K562 (cell line): Measurements from ENCODE around the gene TRMT1. TPM values are rescaled to one million over a fixed set of nuclear protein-coding genes. Genes with fewer than 3 reads are reported as not detected.

Source experiments
- CEBPG ChIP-seq, 3 experiments: fragments of 200-800 bp in 1 of 3; sonication (Bioruptor generic) in 1 of 3; sonication (generic) in 1 of 3; formaldehyde crosslinking in 1 of 3; IDR thresholded peaks in 2 of 3; conservative IDR thresholded peaks in 1 of 3; 2 replicates each; pipeline versions ENCODE4 v1.6.1 to v1.8.0; 2016 to 2022; ENCODE audit warnings: missing compliant biosample characterization in 2 of 3, missing genetic modification characterization in 2 of 3, mild to moderate bottlenecking in 1 of 3, missing genetic modification reagents in 1 of 3
- EWSR1 ChIP-seq: fragments of 450-650 bp; IDR thresholded peaks from 2 replicates; pipeline ENCODE4 v1.6.1; 2018; ENCODE audit warnings: borderline replicate concordance, mild to moderate bottlenecking, low read depth, moderate library complexity; ENCODE audit not compliant: partially characterized antibody
- LARP7 ChIP-seq: fragments of 450-650 bp; IDR thresholded peaks from 2 replicates; pipeline ENCODE4 v1.6.1; 2016
- LEF1 ChIP-seq: fragments of 450-650 bp; IDR thresholded peaks from 2 replicates; pipeline ENCODE4 v1.6.1; 2016; ENCODE audit warnings: mild to moderate bottlenecking
- POLR2A ChIP-seq: fragments of 450-650 bp; conservative IDR thresholded peaks from 2 replicates; pipeline ENCODE4 v1.6.1; 2016
- PTBP1 ChIP-seq: fragments of 200-400 bp; formaldehyde crosslinking; IDR thresholded peaks from 2 replicates; pipeline ENCODE4 v1.6.1; 2017; ENCODE audit warnings: low read depth, low read length
- SLC30A9 ChIP-seq: fragments of 250-450 bp; sonication (Bioruptor Pico); IDR thresholded peaks from 2 replicates; pipeline ENCODE4 v1.8.0; 2022; ENCODE audit warnings: mild to moderate bottlenecking, moderate library complexity
- ZEB2 ChIP-seq: fragments of 450-650 bp; IDR thresholded peaks from 2 replicates; pipeline ENCODE4 v1.6.1; 2016
- ZNF431 ChIP-seq: sonication (generic); formaldehyde crosslinking; IDR thresholded peaks from 2 replicates; pipeline ENCODE4 v1.8.0; 2022; ENCODE audit warnings: mild to moderate bottlenecking, missing genetic modification reagents
- polyA plus RNA-seq, 8 experiments: library from polyadenylated mRNA; depleted of rRNA in 4 of 8; stranded (reverse) in 5 of 8; unstranded in 3 of 8; fragments of >200 nt; fragmentation: Nextera tagmentation in 2 of 8; fragmentation: Illumina TruSeq in 1 of 8; extraction: Ambion mirVana in 2 of 8; extraction: Trizol in 1 of 8; gene quantifications; 2 replicates each; pipeline versions ENCODE4 v1.2.1 to v1.2.3, GENCODE V29; 2011 to 2014; ENCODE audit warnings: inconsistent platforms in 1 of 8, missing spikeins in 1 of 8
- total RNA-seq, 7 experiments: library from RNA; depleted of rRNA in 6 of 7; stranded (reverse); fragments of >200 nt in 6 of 7; fragmentation: Illumina TruSeq in 2 of 7; extraction: Trizol in 2 of 7; gene quantifications; 2 replicates each; pipeline versions ENCODE4 v1.2.1 to v1.2.3, GENCODE V29; 2011 to 2021; ENCODE audit warnings: low replicate concordance in 1 of 7
- TF ChIP-seq, protein P1 (sequence below), 2 experiments: fragments of 450-650 bp; IDR thresholded peaks; 2 replicates each; pipeline ENCODE4 v1.6.1; 2016; ENCODE audit warnings: mild to moderate bottlenecking in 2 of 2, borderline replicate concordance in 1 of 2, low read depth in 1 of 2, moderate library complexity in 1 of 2
- TF ChIP-seq, protein P2 (sequence below): sonication (generic); formaldehyde crosslinking; IDR thresholded peaks from 2 replicates; pipeline ENCODE4 v1.9.0; 2022; ENCODE audit warnings: mild to moderate bottlenecking, missing genetic modification reagents
- TF ChIP-seq, protein P3 (sequence below): IDR thresholded peaks from 2 replicates; pipeline ENCODE4 v1.6.1; 2012; ENCODE audit warnings: low read depth, low read length, improper control_type of control experiment, borderline replicate concordance
- TF ChIP-seq, protein P4 (sequence below), 2 experiments: fragments of 450-650 bp; IDR thresholded peaks; 2 replicates each; pipeline ENCODE4 v1.6.1; 2016

The TRMT1 gene
- total and polyA plus RNA-seq, 9 of the 15 experiments (the other 6 are each of a cell fraction or from before 2014, with no cell fraction given), result 5.8 to 158 (median 54.3) TPM

DNA sequence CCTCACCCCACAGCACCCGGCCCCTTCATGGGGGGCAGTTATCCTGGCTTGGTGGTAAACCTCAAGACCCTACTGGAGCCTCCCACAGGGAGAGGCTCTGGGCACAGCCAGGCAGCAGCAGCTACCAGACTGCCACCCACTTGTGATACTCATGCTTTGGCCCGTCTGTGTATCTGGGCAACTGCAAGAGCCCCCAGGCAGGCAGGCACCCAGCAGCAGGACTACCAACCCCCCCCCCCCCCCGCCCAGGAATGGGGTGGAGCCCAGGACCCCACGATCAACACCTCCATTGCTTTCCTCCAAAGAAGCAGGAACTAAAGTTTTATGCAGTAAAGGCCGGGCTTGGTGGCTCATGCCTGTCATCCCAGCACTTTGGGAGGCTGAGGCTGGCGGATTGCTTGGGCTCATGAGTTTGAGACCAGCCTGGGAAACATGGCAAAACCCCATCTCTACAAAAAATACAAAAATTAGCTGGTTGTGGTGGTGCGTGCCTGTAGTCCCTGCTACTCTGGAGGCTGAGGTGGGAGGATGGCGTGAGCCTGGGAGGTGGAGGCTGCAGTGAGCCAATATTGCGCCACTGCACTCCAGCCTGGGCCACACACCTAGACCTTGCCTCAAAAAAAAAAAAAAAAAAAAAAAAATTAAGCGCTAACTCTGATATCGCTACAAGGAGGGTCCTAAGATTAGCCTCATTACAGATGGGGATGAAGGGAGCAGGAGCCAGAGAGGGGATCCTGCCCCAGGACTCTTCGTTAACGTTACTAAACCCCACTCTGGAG lies 12.8 kb downstream of the TRMT1 start (continued):
- TF ChIP-seq, protein P1, sequence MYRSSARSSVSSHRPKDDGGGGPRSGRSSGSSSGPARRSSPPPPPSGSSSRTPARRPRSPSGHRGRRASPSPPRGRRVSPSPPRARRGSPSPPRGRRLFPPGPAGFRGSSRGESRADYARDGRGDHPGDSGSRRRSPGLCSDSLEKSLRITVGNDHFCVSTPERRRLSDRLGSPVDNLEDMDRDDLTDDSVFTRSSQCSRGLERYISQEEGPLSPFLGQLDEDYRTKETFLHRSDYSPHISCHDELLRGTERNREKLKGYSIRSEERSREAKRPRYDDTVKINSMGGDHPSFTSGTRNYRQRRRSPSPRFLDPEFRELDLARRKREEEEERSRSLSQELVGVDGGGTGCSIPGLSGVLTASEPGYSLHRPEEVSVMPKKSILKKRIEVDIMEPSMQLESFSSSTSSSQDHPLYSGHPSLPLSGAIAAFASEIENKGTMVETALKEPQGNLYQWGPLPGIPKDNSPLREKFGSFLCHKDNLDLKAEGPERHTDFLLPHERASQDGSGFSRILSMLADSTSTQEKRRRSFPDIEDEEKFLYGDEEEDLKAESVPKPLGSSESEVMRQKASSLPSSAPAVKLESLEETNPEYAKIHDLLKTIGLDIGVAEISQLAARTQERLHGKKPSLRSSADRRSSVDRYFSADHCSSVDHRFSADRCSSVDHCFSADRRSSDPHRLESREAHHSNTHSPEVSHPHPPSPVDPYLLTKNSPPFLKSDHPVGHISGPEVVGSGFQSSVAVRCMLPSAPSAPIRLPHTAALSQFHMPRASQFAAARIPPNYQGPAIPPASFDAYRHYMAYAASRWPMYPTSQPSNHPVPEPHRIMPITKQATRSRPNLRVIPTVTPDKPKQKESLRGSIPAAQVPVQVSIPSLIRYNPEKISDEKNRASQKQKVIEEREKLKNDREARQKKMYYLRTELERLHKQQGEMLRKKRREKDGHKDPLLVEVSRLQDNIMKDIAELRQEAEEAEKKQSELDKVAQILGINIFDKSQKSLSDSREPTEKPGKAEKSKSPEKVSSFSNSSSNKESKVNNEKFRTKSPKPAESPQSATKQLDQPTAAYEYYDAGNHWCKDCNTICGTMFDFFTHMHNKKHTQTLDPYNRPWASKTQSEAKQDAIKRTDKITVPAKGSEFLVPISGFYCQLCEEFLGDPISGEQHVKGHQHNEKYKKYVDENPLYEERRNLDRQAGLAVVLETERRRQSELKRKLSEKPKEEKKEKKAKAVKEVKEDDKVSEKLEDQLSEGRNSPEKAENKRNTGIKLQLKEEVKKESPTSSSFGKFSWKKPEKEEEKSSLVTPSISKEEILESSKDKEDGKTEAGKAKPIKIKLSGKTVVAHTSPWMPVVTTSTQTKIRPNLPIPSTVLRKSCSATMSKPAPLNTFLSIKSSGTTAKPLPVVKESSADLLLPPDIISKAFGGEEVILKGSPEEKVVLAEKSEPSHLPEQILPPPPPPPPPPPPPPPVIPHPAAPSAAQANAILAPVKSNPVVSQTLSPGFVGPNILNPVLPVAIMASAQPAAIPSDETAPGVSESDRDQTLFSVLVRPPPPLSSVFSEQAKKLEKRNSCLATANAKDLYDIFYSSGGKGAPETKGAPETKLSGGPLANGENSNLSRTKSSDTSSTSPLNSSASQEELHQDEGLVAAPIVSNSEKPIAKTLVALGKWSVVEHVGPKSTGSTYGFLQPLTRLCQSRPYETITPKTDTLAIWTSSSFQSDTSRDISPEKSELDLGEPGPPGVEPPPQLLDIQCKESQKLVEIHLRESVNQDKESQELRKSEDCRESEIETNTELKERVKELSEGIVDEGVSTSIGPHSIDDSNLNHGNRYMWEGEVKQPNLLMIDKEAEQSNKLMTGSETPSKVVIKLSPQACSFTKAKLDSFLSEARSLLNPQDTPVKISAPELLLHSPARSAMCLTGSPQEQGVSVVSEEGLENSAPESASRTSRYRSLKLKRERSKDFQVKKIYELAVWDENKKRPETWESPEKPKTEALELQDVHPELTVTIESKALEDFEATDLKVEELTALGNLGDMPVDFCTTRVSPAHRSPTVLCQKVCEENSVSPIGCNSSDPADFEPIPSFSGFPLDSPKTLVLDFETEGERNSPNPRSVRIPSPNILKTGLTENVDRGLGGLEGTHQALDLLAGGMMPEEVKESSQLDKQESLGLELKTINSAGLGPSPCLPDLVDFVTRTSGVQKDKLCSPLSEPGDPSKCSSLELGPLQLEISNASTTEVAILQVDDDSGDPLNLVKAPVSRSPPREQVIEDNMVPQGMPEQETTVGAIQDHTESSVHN (IDR thresholded peaks at IDR 0.05; ENCODE audit: borderline replicate concordance in 1 of 2, low read depth in 1 of 2), result 0 out of 4 replicates have a peak, but pooled peaks of 1 of the 2 experiments have one; percentile 20
- TF ChIP-seq CEBPG (CRISPR knock-in tag; IDR thresholded peaks at IDR 0.05), result no peak
- TF ChIP-seq CEBPG (tag; conservative IDR thresholded peaks at IDR 0.05 in 1 of 2, IDR thresholded peaks at IDR 0.05 in 1 of 2), result peak in 1 of 2 experiments; percentile 38; a peak in 1 of 4 replicates
- no peak for TF ChIP-seq POLR2A
- TF ChIP-seq, protein P2, sequence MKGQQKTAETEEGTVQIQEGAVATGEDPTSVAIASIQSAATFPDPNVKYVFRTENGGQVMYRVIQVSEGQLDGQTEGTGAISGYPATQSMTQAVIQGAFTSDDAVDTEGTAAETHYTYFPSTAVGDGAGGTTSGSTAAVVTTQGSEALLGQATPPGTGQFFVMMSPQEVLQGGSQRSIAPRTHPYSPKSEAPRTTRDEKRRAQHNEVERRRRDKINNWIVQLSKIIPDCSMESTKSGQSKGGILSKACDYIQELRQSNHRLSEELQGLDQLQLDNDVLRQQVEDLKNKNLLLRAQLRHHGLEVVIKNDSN (CRISPR knock-in tag), result no peak
- no peak for TF ChIP-seq PTBP1
- TF ChIP-seq ZEB2, result no peak
- TF ChIP-seq ZNF431 (CRISPR knock-in tag), result no peak
- TF ChIP-seq EWSR1, result no peak
- no peak for TF ChIP-seq SLC30A9 (CRISPR knock-in tag)
- TF ChIP-seq, protein P3, sequence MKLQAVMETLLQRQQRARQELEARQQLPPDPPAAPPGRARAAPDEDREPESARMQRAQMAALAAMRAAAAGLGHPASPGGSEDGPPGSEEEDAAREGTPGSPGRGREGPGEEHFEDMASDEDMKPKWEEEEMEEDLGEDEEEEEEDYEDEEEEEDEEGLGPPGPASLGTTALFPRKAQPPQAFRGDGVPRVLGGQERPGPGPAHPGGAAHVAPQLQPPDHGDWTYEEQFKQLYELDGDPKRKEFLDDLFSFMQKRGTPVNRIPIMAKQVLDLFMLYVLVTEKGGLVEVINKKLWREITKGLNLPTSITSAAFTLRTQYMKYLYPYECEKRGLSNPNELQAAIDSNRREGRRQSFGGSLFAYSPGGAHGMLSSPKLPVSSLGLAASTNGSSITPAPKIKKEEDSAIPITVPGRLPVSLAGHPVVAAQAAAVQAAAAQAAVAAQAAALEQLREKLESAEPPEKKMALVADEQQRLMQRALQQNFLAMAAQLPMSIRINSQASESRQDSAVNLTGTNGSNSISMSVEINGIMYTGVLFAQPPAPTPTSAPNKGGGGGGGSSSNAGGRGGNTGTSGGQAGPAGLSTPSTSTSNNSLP, result no peak
- TF ChIP-seq LARP7, result no peak
- no peak for TF ChIP-seq LEF1
- TF ChIP-seq, protein P4, sequence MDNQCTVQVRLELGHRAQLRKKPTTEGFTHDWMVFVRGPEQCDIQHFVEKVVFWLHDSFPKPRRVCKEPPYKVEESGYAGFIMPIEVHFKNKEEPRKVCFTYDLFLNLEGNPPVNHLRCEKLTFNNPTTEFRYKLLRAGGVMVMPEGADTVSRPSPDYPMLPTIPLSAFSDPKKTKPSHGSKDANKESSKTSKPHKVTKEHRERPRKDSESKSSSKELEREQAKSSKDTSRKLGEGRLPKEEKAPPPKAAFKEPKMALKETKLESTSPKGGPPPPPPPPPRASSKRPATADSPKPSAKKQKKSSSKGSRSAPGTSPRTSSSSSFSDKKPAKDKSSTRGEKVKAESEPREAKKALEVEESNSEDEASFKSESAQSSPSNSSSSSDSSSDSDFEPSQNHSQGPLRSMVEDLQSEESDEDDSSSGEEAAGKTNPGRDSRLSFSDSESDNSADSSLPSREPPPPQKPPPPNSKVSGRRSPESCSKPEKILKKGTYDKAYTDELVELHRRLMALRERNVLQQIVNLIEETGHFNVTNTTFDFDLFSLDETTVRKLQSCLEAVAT (IDR thresholded peaks at IDR 0.05), result peak in 1 of 2 experiments; percentile 80; a peak in 2 of 4 replicates
